ENCODE data around the gene CYP3A7. TPM values are rescaled to one million over a fixed set of nuclear protein-coding genes. Genes with fewer than 3 reads are reported as not detected.

The CYP3A7 gene
- not detected for total RNA-seq

DNA sequence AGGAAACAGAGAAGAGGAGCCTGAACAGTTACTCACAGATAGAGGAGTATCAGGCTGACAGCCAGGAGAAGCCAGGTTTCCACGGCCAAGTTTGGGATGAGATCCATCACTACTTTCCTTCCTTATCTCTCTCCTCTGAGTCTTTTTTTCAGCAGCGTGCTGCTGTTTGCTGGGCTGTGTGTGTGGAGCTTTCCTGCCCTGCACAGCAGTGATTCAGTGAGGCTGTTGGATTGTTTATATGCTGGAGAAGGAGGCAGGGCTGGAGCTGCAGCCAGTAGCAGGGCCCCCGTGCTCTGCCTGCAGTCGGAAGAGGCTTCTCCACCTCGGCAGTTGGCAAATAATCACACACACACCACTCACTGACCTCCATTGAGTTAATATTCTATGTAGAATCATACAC, at the start of gene CYP3A7:
CYP3A7 (minus strand) TSS at position 210 of the 400 bp plus-strand sequence; CDS start at position 107, 103 bp downstream.
- POLR2A ChIA-PET, result no interaction called here

DNA sequence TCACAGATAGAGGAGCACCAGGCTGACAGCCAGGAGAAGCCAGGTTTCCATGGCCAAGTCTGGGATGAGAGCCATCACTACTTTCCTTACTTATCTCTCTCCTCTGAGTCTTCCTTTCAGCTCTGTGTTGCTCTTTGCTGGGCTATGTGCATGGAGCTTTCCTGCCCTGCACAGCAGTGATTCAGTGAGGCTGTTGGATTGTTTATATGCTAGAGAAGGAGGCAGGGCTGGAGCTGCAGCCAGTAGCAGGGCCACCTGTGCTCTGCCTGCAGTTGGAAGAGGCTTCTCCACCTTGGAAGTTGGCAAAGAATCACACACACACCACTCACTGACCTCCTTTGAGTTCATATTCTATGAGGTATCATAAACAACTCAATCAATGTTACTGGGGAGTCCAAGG, 49.0 kb upstream of the CYP3A7 start, which contains the start of gene CYP3A4:
CYP3A4 (minus strand) TSS at position 178 of the 400 bp plus-strand sequence; CDS start at position 75, 103 bp downstream.
- peaks cover 22% of the 10 kb centered on the region for H3K4me1 Mint-ChIP-seq (ENCODE audit: low read depth)
- H3K27ac Mint-ChIP-seq, result no peak within 1 kb of the TSS
- H3K4me3 Mint-ChIP-seq, result no peak within 1 kb of the TSS
- POLR2A ChIA-PET, result no interaction called here
- no peak for ATAC-seq
- CTCF ChIA-PET, result no interaction called here
- H3K27me3 Mint-ChIP-seq, result peaks cover 7% of the 10 kb centered on the region
- no peak for DNase-seq
- H3K36me3 Mint-ChIP-seq (ENCODE audit: low read depth), result peaks cover 3% of the 10 kb centered on the region
- intact Hi-C loops (cut with micrococcal nuclease), result no loop called here
- TF ChIP-seq, protein P1, sequence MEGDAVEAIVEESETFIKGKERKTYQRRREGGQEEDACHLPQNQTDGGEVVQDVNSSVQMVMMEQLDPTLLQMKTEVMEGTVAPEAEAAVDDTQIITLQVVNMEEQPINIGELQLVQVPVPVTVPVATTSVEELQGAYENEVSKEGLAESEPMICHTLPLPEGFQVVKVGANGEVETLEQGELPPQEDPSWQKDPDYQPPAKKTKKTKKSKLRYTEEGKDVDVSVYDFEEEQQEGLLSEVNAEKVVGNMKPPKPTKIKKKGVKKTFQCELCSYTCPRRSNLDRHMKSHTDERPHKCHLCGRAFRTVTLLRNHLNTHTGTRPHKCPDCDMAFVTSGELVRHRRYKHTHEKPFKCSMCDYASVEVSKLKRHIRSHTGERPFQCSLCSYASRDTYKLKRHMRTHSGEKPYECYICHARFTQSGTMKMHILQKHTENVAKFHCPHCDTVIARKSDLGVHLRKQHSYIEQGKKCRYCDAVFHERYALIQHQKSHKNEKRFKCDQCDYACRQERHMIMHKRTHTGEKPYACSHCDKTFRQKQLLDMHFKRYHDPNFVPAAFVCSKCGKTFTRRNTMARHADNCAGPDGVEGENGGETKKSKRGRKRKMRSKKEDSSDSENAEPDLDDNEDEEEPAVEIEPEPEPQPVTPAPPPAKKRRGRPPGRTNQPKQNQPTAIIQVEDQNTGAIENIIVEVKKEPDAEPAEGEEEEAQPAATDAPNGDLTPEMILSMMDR (IDR thresholded peaks at IDR 0.05), result no peak
- no peaks in the 10 kb centered on the region for H3K9me3 Mint-ChIP-seq

More for the DNA sequence above, at the start of gene CYP3A7:
- TF ChIP-seq, protein P1 (IDR thresholded peaks at IDR 0.05), result no peak
- ATAC-seq (no peak), DNase-seq (no peak)
- intact Hi-C loops (cut with micrococcal nuclease), result no loop called here
- H3K4me3 Mint-ChIP-seq, result no peak within 1 kb of the TSS
- H3K27me3 Mint-ChIP-seq, result no peaks in the 10 kb centered on the region
- CTCF ChIA-PET, result no interaction called here
- H3K36me3 Mint-ChIP-seq (ENCODE audit: low read depth), result peaks cover 8% of the 10 kb centered on the region
- H3K27ac Mint-ChIP-seq, result no peak within 1 kb of the TSS
- no peaks in the 10 kb centered on the region for H3K9me3 Mint-ChIP-seq
- peaks cover 16% of the 10 kb centered on the region for H3K4me1 Mint-ChIP-seq (ENCODE audit: low read depth)

DNA sequence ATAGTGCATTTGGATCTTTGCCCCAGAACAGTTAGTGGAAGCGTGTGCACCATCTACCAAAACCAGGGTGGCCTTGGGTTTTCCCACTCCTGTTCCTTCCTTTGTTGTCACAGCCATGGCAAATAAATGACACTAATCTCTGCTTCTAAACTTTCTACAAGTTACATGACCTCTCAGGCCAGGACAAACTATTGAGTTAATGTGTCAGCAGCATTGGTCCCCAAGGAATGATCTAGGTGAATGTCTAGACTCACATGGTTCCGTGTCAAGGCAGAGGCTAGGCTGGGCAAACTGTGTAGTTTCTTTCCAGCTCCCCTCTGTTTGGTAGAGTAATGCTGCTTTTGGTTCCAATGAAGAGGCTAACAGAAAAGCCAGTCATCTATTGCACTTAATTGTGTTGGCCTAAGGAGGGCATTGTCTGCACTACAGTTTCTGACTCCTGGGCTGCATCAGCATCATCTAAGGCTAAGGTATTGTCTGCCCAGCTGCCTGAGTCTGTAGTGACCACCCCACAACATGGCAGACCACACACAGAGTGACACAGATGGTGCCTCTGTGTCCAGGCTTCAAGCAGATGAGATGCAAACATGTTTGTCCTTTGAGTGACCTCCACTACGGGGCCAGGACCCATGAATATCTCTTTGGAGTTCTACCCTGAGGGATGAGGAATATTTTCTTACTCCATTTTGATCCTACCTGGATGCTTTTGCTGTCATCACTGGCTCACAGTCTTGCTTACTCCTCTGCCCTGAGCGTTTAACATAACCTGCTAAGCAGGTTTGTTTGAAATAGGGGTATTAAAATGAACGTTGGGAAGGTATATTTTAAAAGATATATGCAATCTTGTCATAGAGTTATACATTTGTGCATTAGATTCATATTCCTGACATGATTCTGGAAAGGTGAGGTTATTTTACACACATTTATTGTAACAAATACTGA, 47.3 kb upstream of the CYP3A7 start:
- CTCF ChIA-PET, result interaction anchor here (0.6 kb wide), 1 partner anchor 206 kb away, joined by 3 read pairs; no protein-coding TSS in a partner anchor
- Mint-ChIP-seq H3K27me3 (peaks cover 7% of the 10 kb centered on the region), H3K4me3 (no peak overlapping the region), H3K36me3 (ENCODE audit: low read depth) (no peaks in the 10 kb centered on the region), H3K27ac (no peak overlapping the region), H3K4me1 (ENCODE audit: low read depth) (peaks cover 9% of the 10 kb centered on the region), H3K9me3 (no peaks in the 10 kb centered on the region)
- no peak for ATAC-seq
- intact Hi-C loops (cut with micrococcal nuclease), result no loop called here
- POLR2A ChIA-PET, result no interaction called here
- TF ChIP-seq, protein P1 (IDR thresholded peaks at IDR 0.05), result no peak
- no peak for DNase-seq

DNA sequence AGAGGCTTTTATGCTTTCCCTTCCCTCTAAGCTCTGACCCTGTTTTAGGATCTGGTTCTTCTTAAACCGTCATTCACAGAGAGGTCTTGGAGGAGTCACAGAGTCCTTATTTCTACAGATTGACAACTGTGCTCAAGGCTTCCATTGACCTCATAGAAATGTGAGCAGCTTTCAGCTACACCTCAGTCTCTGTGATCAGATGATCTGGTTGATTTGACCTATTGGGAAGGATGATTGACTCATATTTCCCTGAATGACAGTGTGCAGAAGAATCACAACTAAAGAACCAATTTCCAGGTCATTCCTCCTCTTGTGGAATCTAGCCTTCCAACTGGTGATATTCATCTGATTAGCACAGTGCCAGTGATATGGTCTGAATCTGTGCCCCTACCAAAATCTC, 45.6 kb upstream of the CYP3A7 start:
- CTCF ChIA-PET, result no interaction called here
- Mint-ChIP-seq H3K27me3 (peaks cover 18% of the 10 kb centered on the region), H3K9me3 (no peaks in the 10 kb centered on the region), H3K36me3 (ENCODE audit: low read depth) (no peaks in the 10 kb centered on the region), H3K27ac (no peak overlapping the region), H3K4me3 (no peak overlapping the region), H3K4me1 (ENCODE audit: low read depth) (peaks cover 1% of the 10 kb centered on the region)
- intact Hi-C loops (cut with micrococcal nuclease), result no loop called here
- ATAC-seq, result no peak
- POLR2A ChIA-PET, result no interaction called here
- DNase-seq, result no peak
- TF ChIP-seq, protein P1 (IDR thresholded peaks at IDR 0.05), result no peak

DNA sequence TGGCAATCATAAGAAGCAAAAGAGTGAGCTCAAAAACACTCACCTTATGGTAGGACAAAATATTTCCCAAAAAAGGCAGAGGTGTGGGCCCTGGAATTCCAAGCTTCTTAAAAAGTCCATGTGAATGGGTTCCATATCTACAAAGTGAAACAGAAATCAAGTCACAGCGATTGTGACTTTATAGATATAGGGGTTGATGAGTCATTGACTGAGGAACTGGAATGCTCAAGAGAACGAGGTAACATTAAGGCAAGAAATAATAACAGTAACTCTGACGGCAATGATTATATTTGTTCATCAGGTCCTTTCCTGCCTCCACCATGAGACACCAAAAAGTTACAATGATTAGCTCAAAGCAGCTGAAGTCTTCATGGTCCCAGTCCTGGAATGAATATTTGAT, 45.0 kb upstream of the CYP3A7 start:
- Mint-ChIP-seq H3K27ac (no peak overlapping the region), H3K4me3 (no peak overlapping the region), H3K4me1 (ENCODE audit: low read depth) (peaks cover 1% of the 10 kb centered on the region), H3K36me3 (ENCODE audit: low read depth) (no peaks in the 10 kb centered on the region), H3K9me3 (no peaks in the 10 kb centered on the region), H3K27me3 (peaks cover 23% of the 10 kb centered on the region)
- intact Hi-C loops (cut with micrococcal nuclease), result no loop called here
- CTCF ChIA-PET, result no interaction called here
- TF ChIP-seq, protein P1 (IDR thresholded peaks at IDR 0.05), result no peak
- DNase-seq (no peak), ATAC-seq (no peak)
- POLR2A ChIA-PET, result interaction anchor here (0.7 kb wide), 1 partner anchor 42 kb away, joined by 3 read pairs; no protein-coding TSS in a partner anchor
